NCI-H187 (cell line): Measurements from ENCODE around the gene PLXNA4.
A peak's percentile ranks its signal among the peaks of the same experiment; 100 is the strongest.

ENCODE experiments used
- DNase-seq, 2 experiments: peaks; one replicate each; lab custom pipeline; 2025; lab: John Stamatoyannopoulos, UW

The PLXNA4 gene

DNA sequence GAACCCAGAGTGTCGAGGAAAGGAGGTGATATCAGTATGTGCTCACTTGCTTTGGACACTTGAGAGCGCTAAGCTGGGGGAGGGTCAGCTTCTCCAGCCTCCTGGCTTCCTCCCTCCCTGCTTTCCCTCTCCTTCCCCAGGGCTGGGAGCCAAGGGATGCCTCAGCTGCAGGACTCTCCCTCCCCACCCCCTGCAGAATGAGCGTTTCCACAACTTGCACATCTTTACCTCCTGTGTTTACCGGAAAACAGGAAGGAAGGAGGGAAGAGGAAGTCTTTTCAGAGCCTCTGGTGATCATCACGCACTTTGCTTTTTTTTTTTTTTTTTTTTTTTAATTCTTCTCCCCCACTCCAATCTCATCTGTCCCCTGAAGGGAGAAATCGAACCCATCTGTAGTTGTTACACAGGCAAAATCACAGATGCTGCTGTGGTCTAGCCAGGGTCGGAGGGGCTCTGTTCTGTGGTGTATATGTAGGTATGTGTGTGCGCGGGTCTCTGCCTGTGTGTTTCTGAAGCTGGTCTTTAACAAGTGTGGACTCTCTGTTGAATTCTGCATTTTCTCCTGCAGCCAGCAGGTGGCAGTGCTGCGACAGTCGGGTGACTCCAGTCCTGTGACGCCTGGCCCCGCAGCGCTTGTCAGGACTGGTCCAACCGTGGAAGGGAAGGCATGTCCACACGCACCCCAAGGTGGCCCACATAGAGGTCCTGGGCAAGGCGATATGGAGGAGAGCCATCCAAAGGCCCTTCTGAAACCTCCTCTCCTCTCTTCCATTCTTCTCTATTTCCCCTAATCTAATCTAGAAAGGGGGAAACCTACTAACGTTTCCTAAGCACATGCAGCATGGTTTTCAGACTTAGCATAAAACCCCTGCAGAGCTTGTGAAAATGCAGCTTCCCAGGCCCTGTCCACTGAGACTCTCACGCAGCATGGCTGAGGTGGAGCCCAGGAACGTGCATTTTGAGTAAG, 257.6 kb downstream of the PLXNA4 start:
- peak; percentile 81 for DNase-seq

GRCh38 chr7:132317701-132318351, 258.4 kb downstream of the PLXNA4 start:
- DNase-seq, result no peak

DNA sequence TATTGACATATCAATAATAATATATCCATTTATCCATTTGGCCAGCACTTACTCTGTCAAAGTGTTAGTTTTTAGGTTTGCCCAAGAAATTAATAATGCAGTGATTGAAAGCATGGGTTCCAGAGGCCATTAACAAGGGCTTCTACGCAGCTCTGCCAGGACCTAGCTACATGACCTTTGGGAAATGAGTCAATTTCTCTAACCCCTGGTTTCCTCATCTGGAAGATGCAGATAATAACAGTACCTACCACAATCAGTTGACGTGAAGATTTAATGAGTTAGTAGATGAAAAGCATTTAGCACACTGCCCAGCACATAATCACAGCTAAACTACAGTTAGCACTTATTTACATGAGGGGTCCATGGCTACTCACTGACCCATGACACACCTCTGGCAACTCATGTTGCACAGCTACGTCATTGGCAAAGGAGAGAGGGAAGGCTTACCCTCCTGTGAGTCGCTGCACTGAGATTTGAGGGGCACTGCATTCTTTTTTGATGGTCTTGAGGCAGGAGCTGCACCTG, 263.7 kb downstream of the PLXNA4 start:
- no peak for DNase-seq

GRCh38 chr7:132311733-132312132, 264.5 kb downstream of the PLXNA4 start:
- DNase-seq, result no peak

DNA sequence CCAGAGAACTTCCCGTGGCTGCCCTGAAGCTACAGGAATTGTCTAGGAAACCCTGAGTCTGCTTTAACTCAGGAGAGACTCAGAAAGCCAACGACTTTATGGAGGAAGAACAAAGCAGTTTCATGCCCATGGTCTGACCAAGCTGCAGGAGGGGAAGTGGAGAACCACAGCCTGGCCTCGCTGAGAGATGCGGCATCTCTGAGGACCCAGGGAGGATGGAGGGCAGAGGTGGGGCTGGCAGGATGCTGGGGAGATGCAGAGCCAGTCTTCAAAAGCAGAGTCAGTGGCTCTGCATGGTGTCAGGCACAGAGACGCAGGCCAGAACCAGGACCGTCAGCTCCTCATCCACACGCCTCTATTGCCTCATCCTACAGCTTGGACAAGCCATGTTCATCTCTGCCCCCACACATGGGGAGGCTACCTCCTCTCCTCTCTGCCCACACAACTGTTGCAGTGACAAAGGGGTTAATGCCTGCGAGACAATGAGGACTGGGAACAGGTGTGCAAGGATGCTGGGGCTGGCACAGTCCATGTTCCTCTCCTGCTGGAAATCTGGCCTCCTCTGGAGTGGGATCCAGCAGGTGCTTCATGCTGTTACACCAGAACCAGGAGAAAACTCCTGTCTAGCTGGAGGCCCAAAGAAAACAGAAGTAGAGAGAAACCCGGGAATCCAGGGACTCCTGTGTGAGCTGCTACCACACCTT, 267.0 kb downstream of the PLXNA4 start:
- no peak for DNase-seq

GRCh38 chr7:132307465-132307864, 268.8 kb downstream of the PLXNA4 start:
- no peak for DNase-seq

- no peak for DNase-seq
These were observed 275.5 kb downstream of the PLXNA4 start for GRCh38 chr7:132300599-132301277.

GRCh38 chr7:132298790-132299189, 277.5 kb downstream of the PLXNA4 start:
- no peak for DNase-seq

DNA sequence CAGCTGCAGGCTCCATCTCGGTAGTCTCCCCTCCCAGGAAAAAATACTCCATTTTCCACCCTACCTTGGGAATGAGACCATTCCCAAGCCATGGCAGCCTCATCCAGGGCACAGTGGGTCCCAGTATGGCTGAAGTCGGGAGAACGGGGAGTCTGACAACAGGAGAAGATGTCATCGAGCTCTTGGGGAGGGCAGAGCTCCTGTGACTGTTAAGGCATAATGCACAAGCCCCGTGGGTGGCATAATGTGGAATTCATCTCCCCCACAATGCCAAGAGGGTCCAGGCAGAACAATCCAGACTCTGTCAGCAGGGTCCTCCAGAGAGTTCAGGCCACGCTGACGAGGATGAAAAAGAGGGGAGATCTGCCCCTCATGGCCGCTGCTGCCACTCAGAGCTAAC, 279.4 kb downstream of the PLXNA4 start:
- DNase-seq, result no peak

- DNase-seq, result no peak
These were observed 281.1 kb downstream of the PLXNA4 start for GRCh38 chr7:132295175-132295574.

DNA sequence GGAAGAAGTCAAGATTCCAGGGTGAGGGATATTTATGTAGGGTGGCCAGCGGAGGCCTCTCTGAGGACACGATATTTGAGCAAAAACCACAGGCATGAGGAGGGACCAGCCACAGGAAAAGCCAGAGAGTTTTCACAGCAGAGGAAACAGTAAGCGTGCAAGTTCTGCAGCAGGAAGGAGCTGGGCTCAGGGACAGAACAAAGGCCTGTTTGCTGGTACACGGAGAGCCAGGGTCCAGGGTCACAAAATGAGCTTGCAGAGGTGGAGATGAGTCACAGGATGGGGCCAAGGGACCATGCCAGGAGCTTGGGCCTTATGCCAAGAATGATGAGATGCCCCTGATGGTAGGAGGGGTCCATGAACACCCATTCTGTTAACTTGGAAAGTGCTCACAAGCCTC, 283.5 kb downstream of the PLXNA4 start:
- no peak for DNase-seq

- DNase-seq, result no peak
These were observed 284.8 kb downstream of the PLXNA4 start for GRCh38 chr7:132291481-132291880.

GRCh38 chr7:132290021-132290420, 286.2 kb downstream of the PLXNA4 start:
- no peak for DNase-seq

DNA sequence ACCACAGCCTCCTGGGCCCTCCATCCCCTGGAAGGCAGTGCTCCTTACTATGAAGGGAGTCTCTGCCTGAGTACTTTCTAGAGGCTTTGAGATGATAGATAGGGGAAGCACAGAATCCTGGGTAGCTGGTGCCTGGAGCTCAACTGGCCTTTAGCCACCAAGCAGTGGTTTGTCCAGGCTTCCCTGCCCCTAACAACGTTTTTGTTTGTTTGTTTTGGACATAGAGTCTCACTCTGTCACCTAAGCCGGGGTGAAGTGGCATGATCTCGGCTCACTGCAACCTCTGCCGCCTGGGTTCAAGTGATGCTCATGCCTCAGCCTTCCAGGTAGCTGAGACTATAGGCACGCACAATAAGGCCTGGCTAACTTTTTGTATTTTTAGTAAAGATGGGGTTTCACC, 289.4 kb downstream of the PLXNA4 start:
- DNase-seq, result no peak

DNA sequence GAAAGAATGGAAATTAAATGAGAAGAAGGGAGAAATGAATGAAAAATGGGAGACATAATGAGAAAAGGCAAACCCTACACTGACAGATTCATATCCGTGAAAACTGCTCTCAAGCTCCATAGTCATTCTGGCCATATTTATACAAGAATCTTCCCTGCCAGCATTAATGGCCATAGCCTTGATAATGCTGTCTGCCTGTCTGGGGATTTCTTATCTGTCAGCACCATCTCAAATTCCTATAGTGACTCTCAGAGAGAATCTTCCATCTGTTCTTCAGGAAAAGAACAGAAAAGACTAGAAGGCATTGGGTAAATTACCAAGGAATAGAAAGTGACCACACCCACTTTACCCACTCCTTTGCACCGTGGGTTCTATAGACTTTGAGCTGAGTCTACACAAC, 295.9 kb downstream of the PLXNA4 start:
- no peak for DNase-seq

GRCh38 chr7:132279718-132280117, 296.6 kb downstream of the PLXNA4 start:
- DNase-seq, result no peak

DNA sequence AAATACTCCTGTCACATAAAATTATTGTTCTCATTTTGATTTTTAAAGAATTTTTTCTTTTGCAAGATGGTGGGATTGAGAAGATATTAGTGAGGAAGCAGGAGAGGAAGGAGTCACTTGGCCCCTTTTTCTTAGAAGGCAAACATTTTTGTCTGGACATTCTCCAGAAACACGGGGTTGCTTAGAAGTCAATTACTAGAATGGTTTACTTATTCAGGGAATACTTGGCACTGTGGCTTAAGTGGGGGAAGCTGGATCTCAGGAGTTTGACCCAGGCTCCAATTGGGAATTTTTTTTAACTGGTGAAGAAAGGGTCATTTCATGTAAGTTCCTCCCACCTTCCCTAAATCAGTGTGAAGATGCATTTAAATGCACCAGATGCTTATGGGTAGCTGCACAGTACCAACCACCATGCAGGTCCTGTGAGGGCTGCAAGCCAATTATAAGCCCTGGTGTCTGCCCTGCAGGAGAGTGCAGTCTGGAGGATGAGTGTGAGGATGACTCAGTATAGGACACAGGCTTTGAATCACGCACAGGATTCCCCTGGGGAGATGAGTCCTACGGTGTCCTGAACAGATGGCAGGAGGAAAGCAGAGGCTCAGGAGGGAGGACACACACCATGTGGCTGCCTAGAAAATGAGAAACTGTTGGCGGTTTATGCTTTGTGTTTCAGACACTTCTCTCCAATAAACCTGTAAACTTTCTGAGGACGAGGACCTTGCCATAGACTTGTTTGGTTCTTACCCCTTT, 299.1 kb downstream of the PLXNA4 start:
- DNase-seq, result no peak

DNA sequence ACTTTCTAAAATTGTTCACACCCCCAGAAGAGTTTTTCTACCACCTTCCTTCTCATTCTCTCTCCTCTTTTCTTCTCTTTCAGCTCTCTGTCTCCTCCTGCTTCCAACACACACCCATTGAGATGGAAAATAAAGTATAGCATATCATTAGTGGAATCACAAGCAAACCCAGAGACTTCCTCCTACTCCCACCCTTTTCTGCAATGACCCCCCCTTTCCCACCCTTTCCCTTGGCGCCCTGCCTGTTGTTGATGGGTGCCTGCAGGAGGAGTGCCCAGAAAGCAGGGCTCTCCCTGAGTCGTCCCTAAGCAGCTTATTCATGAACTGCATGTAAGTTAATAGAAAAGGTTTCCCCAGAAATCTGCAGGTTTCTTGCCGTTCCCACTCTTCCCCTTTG, 300.0 kb downstream of the PLXNA4 start:
- DNase-seq, result no peak

DNA sequence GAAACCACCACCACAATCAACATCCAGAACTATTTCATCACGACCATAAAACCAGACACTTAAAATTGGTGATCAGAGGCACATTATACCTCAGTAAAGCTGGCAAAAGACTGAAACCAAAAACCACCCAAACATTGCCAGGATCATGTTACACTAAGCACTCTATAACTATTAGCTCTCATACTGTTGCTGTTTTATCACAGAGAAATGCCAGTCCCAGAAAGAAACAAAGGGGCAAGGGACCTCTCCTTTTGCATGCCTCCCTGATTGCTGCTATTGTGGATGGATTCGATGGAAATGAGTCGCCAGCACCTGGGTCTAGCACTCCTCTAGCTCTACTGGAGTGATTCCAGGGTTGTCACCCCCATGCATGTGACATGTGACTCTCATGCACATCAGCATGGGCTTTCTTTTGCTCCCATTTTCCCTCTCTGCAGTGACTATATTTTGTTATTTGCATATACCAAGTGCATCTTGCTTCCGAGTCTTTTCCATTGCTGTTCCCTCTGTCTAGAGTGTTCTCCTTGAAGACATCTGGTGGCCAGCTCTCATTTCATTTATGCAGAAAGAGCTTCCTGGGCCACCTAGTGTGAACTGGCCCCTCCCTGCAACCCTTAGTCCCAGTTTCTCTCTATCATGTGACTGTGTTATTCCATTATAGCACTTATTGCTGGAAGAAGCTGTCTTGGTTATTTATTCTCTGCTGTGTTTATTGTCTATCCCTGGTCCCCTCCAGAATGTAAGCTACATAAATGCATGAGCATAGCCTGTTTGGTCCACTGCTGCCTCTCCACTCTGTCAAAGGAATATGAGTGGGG, 300.6 kb downstream of the PLXNA4 start:
- DNase-seq, result peak; percentile 46 to 88

GRCh38 chr7:132272763-132273371, 303.4 kb downstream of the PLXNA4 start:
- no peak for DNase-seq
